OCI-LY7 (cell line): ENCODE results near the gene C20orf204. TPM values are rescaled to one million over a fixed set of nuclear protein-coding genes. Genes with fewer than 3 reads are reported as not detected.

Source experiments
- BruUV-seq: library from RNA; stranded (reverse); fragments of 400-500 nt; replicated peaks from 2 replicates; lab custom pipeline; 2021; lab: Mats Ljungman, UMichigan
- CTCF ChIA-PET: fragments of 300-600 bp; sonication (Branson Sonifier 250); formaldehyde crosslinking; loops from one replicate; lab custom pipeline; 2022; ENCODE audit warnings: antibody characterized with exemption; ENCODE audit not compliant: unreplicated experiment; lab: Charles Lee
- POLR2A ChIA-PET: fragments of 300-600 bp; sonication (Branson Sonifier 250); formaldehyde crosslinking; loops from one replicate; lab custom pipeline; 2022; ENCODE audit warnings: antibody characterized with exemption; lab: Charles Lee
- DNase-seq: peaks from one replicate; pipeline ENCODE4 v3.0.0-alpha.2; 2015; ENCODE audit warnings: low spot score
- H2AFZ ChIP-seq: fragments of 200-600 bp; sonication (generic), shearing (Covaris generic); 2 replicates; pipeline ENCODE4 v1.6.1; 2014; ENCODE audit warnings: mild to moderate bottlenecking, antibody characterized with exemption, low read length, moderate library complexity
- H3K27ac ChIP-seq: fragments of 200-600 bp; sonication (generic); 2 replicates; pipeline ENCODE4 v1.5.1; 2014; ENCODE audit warnings: mixed run types, low read depth, mild to moderate bottlenecking, moderate library complexity, low read length, inconsistent platforms; ENCODE audit not compliant: poor library complexity, severe bottlenecking
- H3K36me3 ChIP-seq: fragments of 200-600 bp; sonication (generic); 2 replicates; pipeline ENCODE4 v1.6.1; 2014; ENCODE audit warnings: mild to moderate bottlenecking, antibody characterized with exemption, low read length, moderate library complexity, mixed read lengths; ENCODE audit not compliant: insufficient read depth
- H3K4me1 ChIP-seq: fragments of 200-600 bp; sonication (generic); 2 replicates; pipeline ENCODE4 v1.5.1; 2014; ENCODE audit warnings: mild to moderate bottlenecking, low read length; ENCODE audit not compliant: insufficient read depth, poor library complexity, severe bottlenecking
- H3K4me2 ChIP-seq: fragments of 200-600 bp; sonication (generic); 2 replicates; pipeline ENCODE4 v1.6.1; 2014; ENCODE audit warnings: mild to moderate bottlenecking, low read length
- H3K4me3 ChIP-seq: fragments of 200-600 bp; sonication (generic); 2 replicates; pipeline ENCODE4 v1.5.1; 2014; ENCODE audit warnings: mild to moderate bottlenecking, low read depth, low read length; ENCODE audit not compliant: poor library complexity, severe bottlenecking
- H3K79me2 ChIP-seq: fragments of 200-600 bp; sonication (generic); 2 replicates; pipeline ENCODE4 v1.6.1; 2016; ENCODE audit warnings: low read depth, mild to moderate bottlenecking, low read length, moderate library complexity, mixed read lengths; ENCODE audit not compliant: insufficient read depth
- H3K9me2 ChIP-seq: fragments of 200-600 bp; sonication (generic); 2 replicates; pipeline ENCODE4 v1.6.1; 2016; ENCODE audit warnings: mild to moderate bottlenecking, low read length, mixed read lengths; ENCODE audit not compliant: insufficient read depth
- H3K9me3 ChIP-seq: fragments of 200-600 bp; sonication (generic); 2 replicates; pipeline ENCODE4 v1.6.1; 2014; ENCODE audit warnings: mild to moderate bottlenecking, mixed run types, low read length, mixed read lengths
- H4K20me1 ChIP-seq: fragments of 200-600 bp; sonication (generic); 2 replicates; pipeline ENCODE4 v1.6.1; 2014; ENCODE audit warnings: mild to moderate bottlenecking, antibody characterized with exemption, low read length, moderate library complexity, mixed read lengths; ENCODE audit not compliant: insufficient read depth
- CTCF ChIP-seq: fragments of 200-600 bp; sonication (generic); conservative IDR thresholded peaks from 2 replicates; pipeline ENCODE4 v1.5.1; 2014; ENCODE audit warnings: mild to moderate bottlenecking, antibody characterized with exemption, low read length, moderate library complexity, mixed read lengths
- EZH2phosphoT487 ChIP-seq: fragments of 200-600 bp; sonication (generic); IDR thresholded peaks from 2 replicates; pipeline ENCODE4 v1.6.1; 2018; ENCODE audit warnings: low read depth, borderline replicate concordance, mild to moderate bottlenecking, mixed run types, antibody characterized with exemption, low read length, moderate library complexity, mixed read lengths
- intact Hi-C: fragments of 100-400 bp; cut with micrococcal nuclease; formaldehyde crosslinking; loops from one replicate; pipeline ENCODE4 v1.10.0; 2022; ENCODE audit not compliant: unreplicated experiment
- total RNA-seq, 2 experiments: library from RNA; depleted of rRNA in 1 of 2; stranded (reverse); fragments of >200 nt in 1 of 2; shearing (Covaris generic) in 1 of 2; gene quantifications; 2 replicates each; pipeline ENCODE4 v1.2.3, GENCODE V29; 2014 to 2022

The C20orf204 gene
- total RNA-seq, 2 experiments from 2014 or later: 3.5 to 6.7 TPM

DNA sequence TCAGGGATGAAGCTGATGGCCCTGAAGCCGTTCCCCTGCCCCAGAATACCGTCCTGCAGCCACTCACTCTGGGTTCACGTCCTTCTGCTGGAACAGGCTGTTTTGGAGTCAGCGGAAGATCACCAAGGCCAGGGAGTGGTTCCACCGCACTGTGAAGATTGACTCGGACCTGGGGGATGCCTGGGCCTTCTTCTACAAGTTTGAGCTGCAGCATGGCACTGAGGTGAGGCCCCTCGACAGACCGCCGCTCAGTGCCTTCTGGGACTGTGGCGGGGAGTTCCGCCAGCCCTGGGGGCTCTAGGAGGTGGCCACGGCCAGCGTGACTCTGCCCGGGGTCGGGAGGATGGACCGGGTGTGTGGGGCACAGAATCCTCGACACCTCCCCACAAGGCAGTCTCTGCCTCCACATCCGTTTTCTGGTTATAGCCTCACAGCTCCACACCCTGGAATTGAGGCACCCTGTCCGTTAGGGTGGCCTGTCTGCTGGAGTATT, 4.1 kb upstream of the C20orf204 start:
- H3K4me1 ChIP-seq: peaks cover 5% of the 10 kb centered on the region
- ChIA-PET CTCF (no interaction called here), POLR2A (no interaction called here)
- H3K27ac ChIP-seq: no peak overlapping the region
- no TSS peak for BruUV-seq
- intact Hi-C loops: no loop called here
- H3K36me3 ChIP-seq: peaks cover 68% of the 10 kb centered on the region
- no peak overlapping the region for H3K4me3 ChIP-seq
- no peak overlapping the region for H2AFZ ChIP-seq
- no peaks in the 10 kb centered on the region for H3K79me2 ChIP-seq
- H3K9me3 ChIP-seq: no peaks in the 10 kb centered on the region
- H4K20me1 ChIP-seq: no peaks in the 10 kb centered on the region
- no peak overlapping the region for H3K4me2 ChIP-seq
- H3K9me2 ChIP-seq: no peaks in the 10 kb centered on the region
- DNase-seq: no peak
- TF ChIP-seq EZH2phosphoT487 (no peak), CTCF (no peak)

- Histone ChIP-seq H4K20me1 (no peaks in the 10 kb centered on the region), H3K4me1 (peaks cover 16% of the 10 kb centered on the region), H3K27ac (no peak overlapping the region), H3K9me2 (no peaks in the 10 kb centered on the region), H3K4me2 (no peak overlapping the region), H3K36me3 (peaks cover 57% of the 10 kb centered on the region), H2AFZ (no peak overlapping the region), H3K79me2 (no peaks in the 10 kb centered on the region), H3K4me3 (no peak overlapping the region), H3K9me3 (no peaks in the 10 kb centered on the region)
- BruUV-seq: no TSS peak
- intact Hi-C loops: no loop called here
- CTCF ChIA-PET: no interaction called here
- POLR2A ChIA-PET: interaction anchor here (0.6 kb wide), 1 partner anchor 1757 kb away, joined by 3 read pairs; no protein-coding TSS in a partner anchor
- DNase-seq: no peak
- TF ChIP-seq EZH2phosphoT487 (no peak), CTCF (no peak)
These were observed 3.0 kb upstream of the C20orf204 start for GRCh38 chr20:64032706-64033624.
